Measurements from ENCODE around the gene SLC34A3.

The SLC34A3 gene

GRCh38 chr9:137224830-137225694, 5.6 kb upstream of the SLC34A3 start, which contains the start of gene CYSRT1:
CYSRT1 (plus strand) TSS chr9:137225174; CDS start chr9:137225622, 448 bp downstream.
- peaks cover 15% of the 10 kb centered on the region for H3K4me1 ChIP-seq (ENCODE audit: low read length)

GRCh38 chr9:137225699-137226331, 4.9 kb upstream of the SLC34A3 start:
- no peak overlapping the region for H2AFZ ChIP-seq (ENCODE audit: low read depth, low read length)
- H3K79me2 ChIP-seq (ENCODE audit: low read length): no peaks in the 10 kb centered on the region
- no peaks in the 10 kb centered on the region for H3K9me3 ChIP-seq (ENCODE audit: insufficient read depth, low read length)
- no peaks in the 10 kb centered on the region for H3K27me3 ChIP-seq (ENCODE audit: low read depth, low read length)
- H3K36me3 ChIP-seq (replicated peaks; ENCODE audit: low read depth, low read length): no peaks in the 10 kb centered on the region
- no peak overlapping the region for H3K9ac ChIP-seq (ENCODE audit: low read length)
- H3K4me3 ChIP-seq (ENCODE audit: low read length): no peak overlapping the region
- no peak for TF ChIP-seq EZH2phosphoT487 (IDR thresholded peaks at IDR 0.05; ENCODE audit: low read depth)
- TF ChIP-seq, protein P1, sequence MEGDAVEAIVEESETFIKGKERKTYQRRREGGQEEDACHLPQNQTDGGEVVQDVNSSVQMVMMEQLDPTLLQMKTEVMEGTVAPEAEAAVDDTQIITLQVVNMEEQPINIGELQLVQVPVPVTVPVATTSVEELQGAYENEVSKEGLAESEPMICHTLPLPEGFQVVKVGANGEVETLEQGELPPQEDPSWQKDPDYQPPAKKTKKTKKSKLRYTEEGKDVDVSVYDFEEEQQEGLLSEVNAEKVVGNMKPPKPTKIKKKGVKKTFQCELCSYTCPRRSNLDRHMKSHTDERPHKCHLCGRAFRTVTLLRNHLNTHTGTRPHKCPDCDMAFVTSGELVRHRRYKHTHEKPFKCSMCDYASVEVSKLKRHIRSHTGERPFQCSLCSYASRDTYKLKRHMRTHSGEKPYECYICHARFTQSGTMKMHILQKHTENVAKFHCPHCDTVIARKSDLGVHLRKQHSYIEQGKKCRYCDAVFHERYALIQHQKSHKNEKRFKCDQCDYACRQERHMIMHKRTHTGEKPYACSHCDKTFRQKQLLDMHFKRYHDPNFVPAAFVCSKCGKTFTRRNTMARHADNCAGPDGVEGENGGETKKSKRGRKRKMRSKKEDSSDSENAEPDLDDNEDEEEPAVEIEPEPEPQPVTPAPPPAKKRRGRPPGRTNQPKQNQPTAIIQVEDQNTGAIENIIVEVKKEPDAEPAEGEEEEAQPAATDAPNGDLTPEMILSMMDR (IDR thresholded peaks at IDR 0.05; ENCODE audit: low read depth, low read length): no peak
- no peak overlapping the region for H3K27ac ChIP-seq (ENCODE audit: low read length)
- H4K20me1 ChIP-seq (ENCODE audit: insufficient read depth, low read length): no peaks in the 10 kb centered on the region
- no peak overlapping the region for H3K4me2 ChIP-seq (ENCODE audit: low read length)
- H3K4me1 ChIP-seq (ENCODE audit: low read length): peaks cover 15% of the 10 kb centered on the region

More at GRCh38 chr9:137224830-137225694, 5.6 kb upstream of the SLC34A3 start, which contains the start of gene CYSRT1:
- no peaks in the 10 kb centered on the region for H4K20me1 ChIP-seq (ENCODE audit: insufficient read depth, low read length)
- no peaks in the 10 kb centered on the region for H3K36me3 ChIP-seq (replicated peaks; ENCODE audit: low read depth, low read length)
- peak within 1 kb of the TSS; percentile 93 for H3K4me2 ChIP-seq (ENCODE audit: low read length)
- peak within 1 kb of the TSS; percentile 93 for H3K4me3 ChIP-seq (ENCODE audit: low read length)
- no peaks in the 10 kb centered on the region for H3K9me3 ChIP-seq (ENCODE audit: insufficient read depth, low read length)
- TF ChIP-seq EZH2phosphoT487 (IDR thresholded peaks at IDR 0.05; ENCODE audit: low read depth): no peak
- TF ChIP-seq, protein P1 (IDR thresholded peaks at IDR 0.05; ENCODE audit: low read depth, low read length): no peak
- no peaks in the 10 kb centered on the region for H3K27me3 ChIP-seq (ENCODE audit: low read depth, low read length)
- peak within 1 kb of the TSS; percentile 91 for H3K9ac ChIP-seq (ENCODE audit: low read length)
- no peaks in the 10 kb centered on the region for H3K79me2 ChIP-seq (ENCODE audit: low read length)
- peak within 1 kb of the TSS; percentile 50; the same call in 1 of the 2 replicates for H3K27ac ChIP-seq (ENCODE audit: low read length)
- no peak within 1 kb of the TSS for H2AFZ ChIP-seq (ENCODE audit: low read depth, low read length)

DNA sequence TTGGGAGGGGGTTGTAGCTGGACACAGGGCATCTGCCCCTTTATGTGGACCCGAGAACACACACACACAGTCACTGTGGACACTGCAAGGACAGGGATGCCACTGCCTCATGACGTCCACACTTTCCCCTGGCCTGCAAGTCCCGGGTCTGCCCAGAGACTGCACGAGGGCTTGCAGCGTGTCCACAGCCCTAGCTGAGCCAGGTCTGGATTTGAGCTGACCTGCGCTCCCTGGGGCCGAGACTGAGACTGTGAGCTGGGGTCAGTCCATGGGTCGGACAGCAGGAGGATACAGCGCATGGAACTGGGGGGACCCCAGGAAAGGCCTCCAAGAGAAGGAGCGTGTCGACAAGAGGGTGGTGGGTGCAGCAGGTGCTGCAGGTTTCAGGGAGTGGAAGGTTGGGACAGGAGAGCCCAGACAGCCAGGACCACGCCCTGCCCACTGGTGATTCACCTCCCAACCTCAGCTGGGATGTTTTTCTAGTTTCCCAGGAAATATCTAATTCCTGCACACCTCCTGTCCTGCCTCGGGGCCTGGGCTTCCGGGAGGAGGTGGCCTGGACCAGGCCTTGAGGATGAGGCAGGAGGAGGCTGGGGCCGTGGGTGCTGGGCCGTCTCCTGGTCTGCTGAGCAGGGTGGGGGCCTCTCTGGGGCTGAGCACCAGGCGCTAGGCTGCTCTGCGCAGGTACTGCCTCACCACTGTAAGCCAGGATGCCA, 4.2 kb upstream of the SLC34A3 start:
- no peak overlapping the region for H3K27ac ChIP-seq (ENCODE audit: low read length)
- H3K27me3 ChIP-seq (ENCODE audit: low read depth, low read length): no peaks in the 10 kb centered on the region
- H3K4me2 ChIP-seq (ENCODE audit: low read length): no peak overlapping the region
- no peaks in the 10 kb centered on the region for H3K9me3 ChIP-seq (ENCODE audit: insufficient read depth, low read length)
- no peak overlapping the region for H3K4me3 ChIP-seq (ENCODE audit: low read length)
- H2AFZ ChIP-seq (ENCODE audit: low read depth, low read length): no peak overlapping the region
- H3K79me2 ChIP-seq (ENCODE audit: low read length): no peaks in the 10 kb centered on the region
- H3K4me1 ChIP-seq (ENCODE audit: low read length): peaks cover 15% of the 10 kb centered on the region
- no peak overlapping the region for H3K9ac ChIP-seq (ENCODE audit: low read length)
- no peaks in the 10 kb centered on the region for H4K20me1 ChIP-seq (ENCODE audit: insufficient read depth, low read length)
- H3K36me3 ChIP-seq (replicated peaks; ENCODE audit: low read depth, low read length): no peaks in the 10 kb centered on the region
- TF ChIP-seq EZH2phosphoT487 (IDR thresholded peaks at IDR 0.05; ENCODE audit: low read depth): no peak
- TF ChIP-seq, protein P1 (IDR thresholded peaks at IDR 0.05; ENCODE audit: low read depth, low read length): no peak

All from OCI-LY3 (cell line).